ENCODE results near the gene ALKBH7.

DNA sequence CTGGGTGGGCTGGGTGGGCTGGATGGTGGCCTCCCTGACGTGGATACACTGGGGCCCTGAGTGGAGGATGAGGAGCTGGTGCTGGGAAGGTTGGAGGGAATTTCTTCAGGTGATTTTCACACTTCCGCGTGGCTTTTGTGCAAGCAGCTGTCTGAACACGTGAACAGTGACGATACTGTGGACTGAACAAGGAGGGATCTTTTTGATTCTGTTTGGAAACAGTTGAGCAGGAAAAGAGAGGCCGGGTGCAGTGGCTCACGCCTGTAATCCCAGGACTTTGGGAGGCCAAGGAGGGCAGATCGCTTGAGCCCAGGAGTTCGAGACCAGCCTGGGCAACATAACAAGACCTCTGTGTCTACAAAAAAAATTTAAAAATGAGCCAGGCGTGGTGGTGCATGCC lies 29.5 kb downstream of the ALKBH7 start:
- TF ChIP-seq EZH2 (IDR thresholded peaks at IDR 0.05; ENCODE audit: insufficient read depth, poor library complexity, severe bottlenecking): no peak
- TF ChIP-seq EZH2phosphoT487 (IDR thresholded peaks at IDR 0.05; ENCODE audit: insufficient read depth, low read depth): no peak
